Smooth muscle cell (in vitro differentiated cells): ENCODE measurements around the gene TNFRSF12A. TPM values are rescaled to one million over a fixed set of nuclear protein-coding genes. Genes with fewer than 3 reads are reported as not detected.
A peak's percentile ranks its signal among the peaks of the same experiment; 100 is the strongest.

Experiments used
- DNase-seq: peaks from one replicate; lab custom pipeline; 2025; ENCODE audit not compliant: unreplicated experiment; lab: John Stamatoyannopoulos, UW
- H2AFZ ChIP-seq: fragments of 200-600 bp; sonication (generic); 2 replicates; pipeline ENCODE4 v1.6.0; 2016; ENCODE audit warnings: antibody characterized with exemption, low read depth, mild to moderate bottlenecking
- H3F3A ChIP-seq: fragments of 200-600 bp; sonication (generic); 2 replicates; pipeline ENCODE4 v1.6.0; 2017; ENCODE audit warnings: antibody characterized with exemption, low read depth
- H3K27ac ChIP-seq: fragments of 200-600 bp; sonication (generic); 2 replicates; pipeline ENCODE4 v1.5.1; 2016; ENCODE audit warnings: low read depth, mild to moderate bottlenecking
- H3K27me3 ChIP-seq: fragments of 200-600 bp; sonication (generic); 2 replicates; pipeline ENCODE4 v1.6.1; 2016; ENCODE audit warnings: low read depth, mild to moderate bottlenecking
- H3K36me3 ChIP-seq: fragments of 200-600 bp; sonication (generic); 2 replicates; pipeline ENCODE4 v1.5.1; 2016; ENCODE audit warnings: low read depth
- H3K4me1 ChIP-seq: fragments of 200-600 bp; sonication (generic); 2 replicates; pipeline ENCODE4 v1.5.1; 2016; ENCODE audit warnings: low read depth
- H3K4me2 ChIP-seq: fragments of 200-600 bp; sonication (generic); 2 replicates; pipeline ENCODE4 v1.6.0; 2016; ENCODE audit warnings: mild to moderate bottlenecking
- H3K4me3 ChIP-seq: fragments of 200-600 bp; sonication (generic); 2 replicates; pipeline ENCODE4 v1.5.1; 2016; ENCODE audit warnings: mild to moderate bottlenecking
- H3K79me2 ChIP-seq: fragments of 200-600 bp; sonication (generic); 2 replicates; pipeline ENCODE4 v1.6.0; 2016; ENCODE audit warnings: low read depth, mild to moderate bottlenecking
- H3K9ac ChIP-seq: fragments of 200-600 bp; sonication (generic); 2 replicates; pipeline ENCODE4 v1.6.0; 2016; ENCODE audit warnings: low read depth
- H3K9me3 ChIP-seq: fragments of 200-600 bp; sonication (generic); replicated peaks from 2 replicates; pipeline ENCODE4 v1.5.1; 2016; ENCODE audit warnings: low read depth
- H4K20me1 ChIP-seq: fragments of 200-600 bp; sonication (generic); 2 replicates; pipeline ENCODE4 v1.6.0; 2016; ENCODE audit warnings: low read depth
- CTCF ChIP-seq: fragments of 200-600 bp; sonication (generic); IDR thresholded peaks from 2 replicates; pipeline ENCODE4 v1.5.1; 2017; ENCODE audit warnings: borderline replicate concordance, mild to moderate bottlenecking, antibody characterized with exemption; ENCODE audit not compliant: insufficient read depth, poor library complexity, severe bottlenecking
- WGBS: methylation state at CpG from one replicate; pipeline ENCODE4 v1.1.7; 2016; ENCODE audit warnings: low lambda C conversion rate; 5-methylcytosine and 5-hydroxymethylcytosine counted together
- polyA plus RNA-seq: library from polyadenylated mRNA; unstranded; fragments of >200 nt; fragmentation: Nextera tagmentation; extraction: Ambion mirVana; gene quantifications from 2 replicates; pipeline ENCODE4 v1.2.1, GENCODE V29; 2016
- total RNA-seq: library from RNA; depleted of rRNA; stranded (reverse); fragments of >200 nt; gene quantifications from 2 replicates; pipeline ENCODE4 v1.2.3, GENCODE V29; 2014

The TNFRSF12A gene
- total and polyA plus RNA-seq, 2 experiments from 2014 or later = 219 to 386 TPM

- Histone ChIP-seq H3K4me3 (peak overlapping the region; percentile 99), H3F3A (peaks cover 12% of the 10 kb centered on the region), H3K79me2 (no peaks in the 10 kb centered on the region), H3K4me2 (peak overlapping the region; percentile 99), H3K9me3 (no peaks in the 10 kb centered on the region), H3K27ac (no peak overlapping the region), H3K27me3 (no peaks in the 10 kb centered on the region), H2AFZ (peak overlapping the region; percentile 97), H3K4me1 (peaks cover 7% of the 10 kb centered on the region), H3K36me3 (no peaks in the 10 kb centered on the region), H4K20me1 (peaks cover 9% of the 10 kb centered on the region), H3K9ac (peak overlapping the region; percentile 84)
- no peak for DNase-seq
- no peak for TF ChIP-seq CTCF
- WGBS = 26% methylated on average over 23 of the region's 77 CpGs
These were observed 38.2 kb downstream of the TNFRSF12A start for GRCh38 chr16:3058139-3059030.

GRCh38 chr16:3059041-3059722 is 39.0 kb downstream of the TNFRSF12A start:
- H3K4me1 ChIP-seq = peaks cover 7% of the 10 kb centered on the region
- DNase-seq = peak; percentile 86

DNA sequence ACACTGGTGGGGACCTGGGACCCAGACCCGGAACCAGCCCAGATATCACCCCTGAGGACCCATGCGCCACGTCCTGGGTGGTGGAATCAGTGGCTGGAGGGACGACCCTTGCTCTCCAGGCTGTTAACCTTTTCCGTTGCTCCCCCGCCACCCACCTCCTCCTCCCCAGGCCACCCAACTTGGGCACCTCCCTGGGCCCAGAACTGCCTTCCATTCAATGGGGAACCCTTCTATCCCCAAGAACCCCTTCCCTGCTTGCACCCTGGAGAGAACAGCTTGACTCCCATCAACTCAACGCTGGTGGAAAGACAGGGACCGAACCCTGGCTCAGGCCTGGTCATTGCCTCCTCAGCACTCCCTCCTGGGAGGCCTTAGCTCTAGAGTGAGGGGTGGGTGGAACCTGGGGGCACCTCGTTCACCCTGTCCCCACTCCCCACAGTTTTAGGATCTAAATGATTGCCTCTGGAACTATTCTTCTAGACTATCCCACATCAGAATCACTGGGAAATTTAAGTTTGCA is 39.6 kb downstream of the TNFRSF12A start:
- no peak for DNase-seq
- Histone ChIP-seq H3K36me3 (no peaks in the 10 kb centered on the region), H4K20me1 (peaks cover 9% of the 10 kb centered on the region), H3K27me3 (no peaks in the 10 kb centered on the region), H3K4me1 (peaks cover 7% of the 10 kb centered on the region), H3F3A (peaks cover 12% of the 10 kb centered on the region), H3K4me3 (peak overlapping the region; percentile 99), H3K9ac (peak overlapping the region; percentile 44), H3K27ac (peak overlapping the region; percentile 70), H3K9me3 (no peaks in the 10 kb centered on the region), H3K79me2 (no peaks in the 10 kb centered on the region), H2AFZ (no peak overlapping the region), H3K4me2 (peak overlapping the region; percentile 99)
- 60% methylated on average over 9 of the region's 9 CpGs for WGBS
- TF ChIP-seq CTCF = no peak

More at GRCh38 chr16:3059041-3059722, 39.0 kb downstream of the TNFRSF12A start:
- Histone ChIP-seq H3K4me3 (peak overlapping the region; percentile 99), H3K4me2 (peak overlapping the region; percentile 99), H3F3A (peaks cover 12% of the 10 kb centered on the region), H3K27me3 (no peaks in the 10 kb centered on the region), H2AFZ (peak overlapping the region; percentile 97), H3K79me2 (no peaks in the 10 kb centered on the region), H3K36me3 (no peaks in the 10 kb centered on the region), H4K20me1 (peaks cover 9% of the 10 kb centered on the region), H3K9ac (peak overlapping the region; percentile 84), H3K27ac (peak overlapping the region; percentile 70), H3K9me3 (no peaks in the 10 kb centered on the region)
- WGBS = 1% methylated on average over 39 of the region's 67 CpGs
- TF ChIP-seq CTCF = peak; percentile 86
